Mesendoderm (in vitro differentiated cells): ENCODE data around the gene AHCTF1.

Experiments
- DNase-seq: peaks from one replicate; pipeline ENCODE4 v3.0.0; 2013
- H2AK5ac ChIP-seq: 2 replicates; pipeline ENCODE4 v1.6.1; 2013; ENCODE audit warnings: low read length, inconsistent platforms
- H2BK120ac ChIP-seq: 2 replicates; pipeline ENCODE4 v1.6.1; 2013; ENCODE audit warnings: low read depth, mild to moderate bottlenecking, low read length, moderate library complexity, mixed read lengths
- H2BK15ac ChIP-seq: replicated peaks from 2 replicates; pipeline ENCODE4 v1.6.1; 2013; ENCODE audit warnings: low read depth, mild to moderate bottlenecking, moderate library complexity
- H2BK5ac ChIP-seq: 2 replicates; pipeline ENCODE4 v1.6.1; 2013; ENCODE audit warnings: low read length, inconsistent platforms
- H3K18ac ChIP-seq: 2 replicates; pipeline ENCODE4 v1.6.1; 2013; ENCODE audit warnings: mild to moderate bottlenecking, low read length, mixed read lengths
- H3K23ac ChIP-seq: one replicate; pipeline ENCODE4 v1.6.1; 2013; ENCODE audit warnings: low read length
- H3K27ac ChIP-seq: 2 replicates; pipeline ENCODE4 v1.5.1; 2013; ENCODE audit warnings: low read depth, mild to moderate bottlenecking, inconsistent platforms, low read length, moderate library complexity
- H3K27me3 ChIP-seq: 2 replicates; pipeline ENCODE4 v1.6.1; 2013; ENCODE audit warnings: low read length, control low read depth, mild to moderate bottlenecking, inconsistent platforms; ENCODE audit not compliant: insufficient read depth, poor library complexity
- H3K36me3 ChIP-seq: 2 replicates; pipeline ENCODE4 v1.6.1; 2013; ENCODE audit warnings: low read length, inconsistent platforms; ENCODE audit not compliant: control insufficient read depth, insufficient read depth
- H3K4ac ChIP-seq: one replicate; pipeline ENCODE4 v1.6.1; 2013; ENCODE audit warnings: low read depth, mild to moderate bottlenecking, low read length, moderate library complexity
- H3K4me1 ChIP-seq: 2 replicates; pipeline ENCODE4 v1.6.1; 2013; ENCODE audit warnings: low read depth, low read length, inconsistent platforms; ENCODE audit not compliant: control insufficient read depth
- H3K4me2 ChIP-seq: 2 replicates; pipeline ENCODE4 v1.6.1; 2013; ENCODE audit warnings: low read length
- H3K4me3 ChIP-seq: 2 replicates; pipeline ENCODE4 v1.5.1; 2013; ENCODE audit warnings: mild to moderate bottlenecking, low read length
- H3K56ac ChIP-seq: one replicate; pipeline ENCODE4 v1.6.1; 2013; ENCODE audit warnings: low read length
- H3K79me1 ChIP-seq: 2 replicates; pipeline ENCODE4 v1.6.1; 2013; ENCODE audit warnings: low read length, inconsistent platforms
- H3K79me2 ChIP-seq: 2 replicates; pipeline ENCODE4 v1.6.1; 2013; ENCODE audit warnings: mild to moderate bottlenecking, low read length; ENCODE audit not compliant: control insufficient read depth, insufficient read depth
- H3K9ac ChIP-seq: 2 replicates; pipeline ENCODE4 v1.6.1; 2013; ENCODE audit warnings: low read length, inconsistent platforms
- H4K5ac ChIP-seq: one replicate; pipeline ENCODE4 v1.6.1; 2013; ENCODE audit warnings: low read length
- H4K8ac ChIP-seq: one replicate; pipeline ENCODE4 v1.6.1; 2013; ENCODE audit warnings: low read depth, mild to moderate bottlenecking, control low read depth, low read length, moderate library complexity
- WGBS: extraction: QIAGEN DNeasy Blood & Tissue Kit; methylation state at CpG from one replicate; pipeline ENCODE4 v1.1.7; 2013; ENCODE audit warnings: low lambda C conversion rate, missing lambda C conversion rate; ENCODE audit not compliant: insufficient coverage; ENCODE audit errors: extremely low coverage; 5-methylcytosine and 5-hydroxymethylcytosine counted together

AHCTF1 gene

DNA sequence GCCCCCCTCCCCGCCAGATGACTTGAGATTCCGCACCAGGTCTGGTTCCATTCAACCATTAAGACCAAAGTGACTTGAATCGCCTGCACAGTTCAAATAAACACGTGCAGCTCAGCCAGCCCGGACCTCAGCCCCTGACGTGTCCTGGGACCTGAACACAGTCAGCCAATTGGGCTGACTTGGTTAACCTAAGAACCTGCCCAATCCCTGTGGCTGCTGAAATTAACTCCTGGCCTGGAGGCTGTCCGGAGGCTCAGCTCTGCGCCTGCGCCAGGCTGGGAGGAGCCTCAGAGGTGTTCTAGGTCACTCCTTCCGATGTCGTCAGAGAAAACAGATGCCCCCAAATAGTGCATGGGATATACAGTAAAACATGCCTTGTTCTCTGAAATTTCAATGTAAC, 134.2 kb downstream of the AHCTF1 start:
- Histone ChIP-seq H3K79me2 (no peaks in the 10 kb centered on the region), H3K4ac (no peak overlapping the region), H2BK15ac (no peak overlapping the region), H2BK5ac (no peak overlapping the region), H3K27ac (no peak overlapping the region), H3K56ac (no peak overlapping the region), H4K8ac (no peak overlapping the region), H4K5ac (no peak overlapping the region), H3K23ac (no peak overlapping the region), H3K4me3 (no peak overlapping the region), H3K79me1 (no peaks in the 10 kb centered on the region), H3K36me3 (no peaks in the 10 kb centered on the region), H3K4me1 (peaks cover 14% of the 10 kb centered on the region), H2AK5ac (no peak overlapping the region), H3K9ac (no peak overlapping the region), H3K18ac (no peak overlapping the region), H2BK120ac (no peak overlapping the region), H3K27me3 (no peaks in the 10 kb centered on the region), H3K4me2 (no peak overlapping the region)
- WGBS, result no CpG with 5 or more reads among the region's 11 CpGs
- DNase-seq, result no peak

DNA sequence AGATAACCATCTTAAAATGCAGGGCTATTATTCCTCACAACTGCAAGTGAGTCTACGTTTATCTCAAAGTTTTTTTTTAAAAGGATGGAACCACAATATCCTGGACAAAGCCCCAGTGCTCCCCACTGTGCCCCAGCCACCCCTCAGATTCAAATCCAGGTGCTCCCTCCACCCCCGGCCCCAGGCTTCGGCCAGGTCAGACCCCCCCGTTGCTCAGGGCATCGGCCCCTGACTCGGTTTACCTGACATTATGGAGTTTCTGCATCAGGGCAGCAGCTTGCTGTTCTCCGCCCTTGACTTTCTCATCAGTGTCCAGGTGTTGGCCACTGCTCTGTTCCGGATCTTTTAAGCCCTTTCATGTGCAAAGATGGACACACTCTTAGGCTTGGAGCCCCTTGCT, 134.6 kb downstream of the AHCTF1 start:
- no CpG with 5 or more reads among the region's 8 CpGs for WGBS
- Histone ChIP-seq H3K79me1 (no peaks in the 10 kb centered on the region), H3K27me3 (no peaks in the 10 kb centered on the region), H4K5ac (no peak overlapping the region), H3K18ac (no peak overlapping the region), H3K36me3 (no peaks in the 10 kb centered on the region), H3K56ac (no peak overlapping the region), H3K4ac (no peak overlapping the region), H3K9ac (no peak overlapping the region), H3K79me2 (no peaks in the 10 kb centered on the region), H3K27ac (no peak overlapping the region), H2BK15ac (no peak overlapping the region), H3K23ac (no peak overlapping the region), H3K4me1 (peaks cover 14% of the 10 kb centered on the region), H2BK5ac (no peak overlapping the region), H3K4me3 (no peak overlapping the region), H3K4me2 (no peak overlapping the region), H2BK120ac (no peak overlapping the region), H2AK5ac (no peak overlapping the region), H4K8ac (no peak overlapping the region)
- no peak for DNase-seq

GRCh38 chr1:246795906-246796694, 135.6 kb downstream of the AHCTF1 start:
- no peak overlapping the region for H3K4ac ChIP-seq
- H3K9ac ChIP-seq, result no peak overlapping the region
- H4K5ac ChIP-seq, result no peak overlapping the region
- H3K36me3 ChIP-seq, result no peaks in the 10 kb centered on the region
- H2BK15ac ChIP-seq, result no peak overlapping the region
- no peak overlapping the region for H3K4me2 ChIP-seq
- no peak overlapping the region for H2AK5ac ChIP-seq
- no peaks in the 10 kb centered on the region for H3K79me2 ChIP-seq
- DNase-seq, result no peak
- no peak overlapping the region for H2BK5ac ChIP-seq
- H4K8ac ChIP-seq, result no peak overlapping the region
- no peak overlapping the region for H3K4me3 ChIP-seq
- H3K23ac ChIP-seq, result no peak overlapping the region
- H3K27me3 ChIP-seq, result no peaks in the 10 kb centered on the region
- peaks cover 14% of the 10 kb centered on the region for H3K4me1 ChIP-seq
- no peaks in the 10 kb centered on the region for H3K79me1 ChIP-seq
- H3K56ac ChIP-seq, result peak overlapping the region; percentile 28
- no CpG with 5 or more reads among the region's 30 CpGs for WGBS
- no peak overlapping the region for H3K27ac ChIP-seq
- H3K18ac ChIP-seq, result no peak overlapping the region
- no peak overlapping the region for H2BK120ac ChIP-seq

GRCh38 chr1:246794828-246795671, 136.7 kb downstream of the AHCTF1 start:
- Histone ChIP-seq H2BK15ac (no peak overlapping the region), H4K5ac (no peak overlapping the region), H3K56ac (peak overlapping the region; percentile 17), H3K4ac (no peak overlapping the region), H2AK5ac (no peak overlapping the region), H4K8ac (no peak overlapping the region), H3K79me2 (no peaks in the 10 kb centered on the region), H3K27me3 (no peaks in the 10 kb centered on the region), H3K79me1 (no peaks in the 10 kb centered on the region), H3K4me2 (no peak overlapping the region), H3K9ac (no peak overlapping the region), H3K36me3 (no peaks in the 10 kb centered on the region), H3K23ac (no peak overlapping the region), H2BK5ac (no peak overlapping the region), H3K4me1 (peaks cover 14% of the 10 kb centered on the region), H3K18ac (no peak overlapping the region), H3K27ac (no peak overlapping the region), H2BK120ac (no peak overlapping the region), H3K4me3 (no peak overlapping the region)
- peak; percentile 48 for DNase-seq
- no CpG with 5 or more reads among the region's 27 CpGs for WGBS

GRCh38 chr1:246794048-246794827, 137.5 kb downstream of the AHCTF1 start:
- Histone ChIP-seq H2BK120ac (no peak overlapping the region), H2BK5ac (no peak overlapping the region), H3K27me3 (no peaks in the 10 kb centered on the region), H3K18ac (no peak overlapping the region), H3K4ac (no peak overlapping the region), H3K79me2 (no peaks in the 10 kb centered on the region), H3K36me3 (no peaks in the 10 kb centered on the region), H3K27ac (no peak overlapping the region), H3K23ac (no peak overlapping the region), H3K4me3 (no peak overlapping the region), H2BK15ac (no peak overlapping the region), H4K5ac (no peak overlapping the region), H3K9ac (no peak overlapping the region), H3K56ac (peak overlapping the region; percentile 47), H2AK5ac (no peak overlapping the region), H4K8ac (no peak overlapping the region), H3K4me2 (peak overlapping the region; percentile 6), H3K79me1 (no peaks in the 10 kb centered on the region), H3K4me1 (peaks cover 18% of the 10 kb centered on the region)
- DNase-seq, result no peak
- no CpG with 5 or more reads among the region's 18 CpGs for WGBS
